ENCODE measurements around the gene SMARCD3.

The SMARCD3 gene

GRCh38 chr7:151194188-151194587 lies 54.3 kb downstream of the SMARCD3 start:
- Histone ChIP-seq H3K4me3 (ENCODE audit: low read depth in 1 of 5, low read length in 5 of 5) (no peak overlapping the region), H3K27ac (ENCODE audit: low read depth, low read length) (no peak overlapping the region), H3K36me3 (ENCODE audit: control insufficient read depth in 5 of 5, insufficient read depth in 5 of 5, low read length in 5 of 5) (no peaks in the 10 kb centered on the region), H3K9me3 (ENCODE audit: control insufficient read depth in 5 of 5, low read length in 5 of 5) (no peaks in the 10 kb centered on the region), H3K4me1 (ENCODE audit: control insufficient read depth in 5 of 5, insufficient read depth in 5 of 5, low read length in 5 of 5) (peaks cover under 1 to 19% (median 2%) of the 10 kb centered on the region in 5 donors), H3K9ac (ENCODE audit: low read length in 5 of 5) (no peak overlapping the region), H3K27me3 (ENCODE audit: control insufficient read depth in 5 of 5, insufficient read depth in 4 of 5, low read length in 5 of 5) (peaks cover 0 to 9% (median 7%) of the 10 kb centered on the region in 5 donors)

- no peak overlapping the region for H3K4me3 ChIP-seq (ENCODE audit: low read depth in 1 of 5, low read length in 5 of 5)
- no peak overlapping the region for H3K27ac ChIP-seq (ENCODE audit: low read depth, low read length)
- no peaks in the 10 kb centered on the region for H3K9me3 ChIP-seq (ENCODE audit: control insufficient read depth in 5 of 5, low read length in 5 of 5)
- H3K27me3 ChIP-seq (ENCODE audit: control insufficient read depth in 5 of 5, insufficient read depth in 4 of 5, low read length in 5 of 5), result peaks cover 0 to 9% (median 7%) of the 10 kb centered on the region in 5 donors
- no peaks in the 10 kb centered on the region for H3K36me3 ChIP-seq (ENCODE audit: control insufficient read depth in 5 of 5, insufficient read depth in 5 of 5, low read length in 5 of 5)
- peaks cover 0 to 19% (median 1%) of the 10 kb centered on the region in 5 donors for H3K4me1 ChIP-seq (ENCODE audit: control insufficient read depth in 5 of 5, insufficient read depth in 5 of 5, low read length in 5 of 5)
- H3K9ac ChIP-seq (ENCODE audit: low read length in 5 of 5), result no peak overlapping the region
Observed at GRCh38 chr7:151193203-151193978, 55.1 kb downstream of the SMARCD3 start.

- peaks cover 2 to 12% (median 8%) of the 10 kb centered on the region in 5 donors for H3K27me3 ChIP-seq (ENCODE audit: control insufficient read depth in 5 of 5, insufficient read depth in 4 of 5, low read length in 5 of 5)
- H3K9me3 ChIP-seq (ENCODE audit: control insufficient read depth in 5 of 5, low read length in 5 of 5), result no peaks in the 10 kb centered on the region
- peaks cover 0 to 19% (median 1%) of the 10 kb centered on the region in 5 donors for H3K4me1 ChIP-seq (ENCODE audit: control insufficient read depth in 5 of 5, insufficient read depth in 5 of 5, low read length in 5 of 5)
- no peak overlapping the region for H3K27ac ChIP-seq (ENCODE audit: low read depth, low read length)
- H3K36me3 ChIP-seq (ENCODE audit: control insufficient read depth in 5 of 5, insufficient read depth in 5 of 5, low read length in 5 of 5), result no peaks in the 10 kb centered on the region
- no peak overlapping the region for H3K9ac ChIP-seq (ENCODE audit: low read length in 5 of 5)
- no peak overlapping the region for H3K4me3 ChIP-seq (ENCODE audit: low read depth in 1 of 5, low read length in 5 of 5)
Observed at GRCh38 chr7:151192002-151192539, 56.4 kb downstream of the SMARCD3 start.

DNA sequence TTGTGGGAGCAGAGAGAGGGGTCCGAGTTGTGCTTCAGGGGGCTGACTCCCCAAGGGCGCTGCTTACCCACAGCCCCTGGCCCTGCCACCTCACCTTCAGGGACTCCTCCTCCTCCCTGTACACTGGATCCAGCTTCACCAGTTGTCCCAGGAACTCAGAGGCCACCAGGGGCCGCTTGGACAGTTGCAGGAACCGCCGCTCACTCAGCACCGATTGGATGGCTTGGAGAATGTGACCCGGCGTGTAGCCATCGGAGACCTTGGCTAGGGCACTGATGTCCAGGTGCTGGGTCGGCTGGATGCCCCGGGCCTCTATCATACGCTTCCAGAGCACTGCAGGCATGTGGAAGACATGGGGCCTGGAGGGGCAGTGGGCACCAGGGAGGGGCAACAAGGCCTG lies 57.0 kb downstream of the SMARCD3 start:
- Histone ChIP-seq H3K27me3 (ENCODE audit: control insufficient read depth in 5 of 5, insufficient read depth in 4 of 5, low read length in 5 of 5) (peaks cover 3 to 13% (median 8%) of the 10 kb centered on the region in 5 donors), H3K4me1 (ENCODE audit: control insufficient read depth in 5 of 5, insufficient read depth in 5 of 5, low read length in 5 of 5) (peaks cover 0 to 22% (median 2%) of the 10 kb centered on the region in 5 donors), H3K36me3 (ENCODE audit: control insufficient read depth in 5 of 5, insufficient read depth in 5 of 5, low read length in 5 of 5) (no peaks in the 10 kb centered on the region), H3K27ac (ENCODE audit: low read depth, low read length) (no peak overlapping the region), H3K4me3 (ENCODE audit: low read depth in 1 of 5, low read length in 5 of 5) (no peak overlapping the region), H3K9ac (ENCODE audit: low read length in 5 of 5) (no peak overlapping the region), H3K9me3 (ENCODE audit: control insufficient read depth in 5 of 5, low read length in 5 of 5) (no peaks in the 10 kb centered on the region)

DNA sequence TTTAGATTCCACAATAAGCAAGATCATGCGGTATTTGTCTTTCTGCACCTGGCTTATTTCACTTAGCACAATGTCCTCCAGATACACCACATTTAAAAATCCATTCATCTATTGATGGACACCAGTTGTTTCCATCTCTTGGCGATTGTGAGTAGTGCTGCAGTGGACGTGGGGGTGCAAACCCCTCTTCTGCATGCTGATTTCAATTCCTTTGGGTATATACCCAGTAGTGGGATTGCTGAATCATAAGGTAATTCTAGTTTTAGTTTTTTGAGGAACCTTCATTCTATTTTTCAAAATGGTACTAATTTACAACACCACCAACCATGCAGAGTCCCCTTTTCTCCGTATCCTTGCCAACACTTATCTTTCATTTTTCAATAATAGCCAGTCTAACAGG lies 59.5 kb downstream of the SMARCD3 start:
- peaks cover 4 to 11% (median 6%) of the 10 kb centered on the region in 5 donors for H3K27me3 ChIP-seq (ENCODE audit: control insufficient read depth in 5 of 5, insufficient read depth in 4 of 5, low read length in 5 of 5)
- H3K9ac ChIP-seq (ENCODE audit: low read length in 5 of 5), result no peak overlapping the region
- no peaks in the 10 kb centered on the region for H3K36me3 ChIP-seq (ENCODE audit: control insufficient read depth in 5 of 5, insufficient read depth in 5 of 5, low read length in 5 of 5)
- H3K4me3 ChIP-seq (ENCODE audit: low read depth in 1 of 5, low read length in 5 of 5), result no peak overlapping the region
- peaks cover 0 to 9% (median 5%) of the 10 kb centered on the region in 5 donors for H3K4me1 ChIP-seq (ENCODE audit: control insufficient read depth in 5 of 5, insufficient read depth in 5 of 5, low read length in 5 of 5)
- H3K9me3 ChIP-seq (ENCODE audit: control insufficient read depth in 5 of 5, low read length in 5 of 5), result no peaks in the 10 kb centered on the region
- no peak overlapping the region for H3K27ac ChIP-seq (ENCODE audit: low read depth, low read length)
